Testis (tissue), 2 donors: Measurements from ENCODE around the gene FRAT2.

Experiments used
- POLR2A ChIP-seq: fragments of 450-650 bp; IDR thresholded peaks from one replicate; pipeline ENCODE4 v1.6.1; 2017; ENCODE audit warnings: antibody characterized with exemption, mild to moderate bottlenecking, moderate library complexity
- TF ChIP-seq, protein P1 (sequence below), 3 experiments: fragments of 450-650 bp in 2 of 3; fragments of 200-600 bp in 1 of 3; sonication (generic) in 1 of 3; IDR thresholded peaks; one replicate each; pipeline ENCODE4 v1.5.1; 2016 to 2019; ENCODE audit warnings: antibody characterized with exemption in 3 of 3, mild to moderate bottlenecking in 2 of 3, moderate library complexity in 1 of 3

DNA sequence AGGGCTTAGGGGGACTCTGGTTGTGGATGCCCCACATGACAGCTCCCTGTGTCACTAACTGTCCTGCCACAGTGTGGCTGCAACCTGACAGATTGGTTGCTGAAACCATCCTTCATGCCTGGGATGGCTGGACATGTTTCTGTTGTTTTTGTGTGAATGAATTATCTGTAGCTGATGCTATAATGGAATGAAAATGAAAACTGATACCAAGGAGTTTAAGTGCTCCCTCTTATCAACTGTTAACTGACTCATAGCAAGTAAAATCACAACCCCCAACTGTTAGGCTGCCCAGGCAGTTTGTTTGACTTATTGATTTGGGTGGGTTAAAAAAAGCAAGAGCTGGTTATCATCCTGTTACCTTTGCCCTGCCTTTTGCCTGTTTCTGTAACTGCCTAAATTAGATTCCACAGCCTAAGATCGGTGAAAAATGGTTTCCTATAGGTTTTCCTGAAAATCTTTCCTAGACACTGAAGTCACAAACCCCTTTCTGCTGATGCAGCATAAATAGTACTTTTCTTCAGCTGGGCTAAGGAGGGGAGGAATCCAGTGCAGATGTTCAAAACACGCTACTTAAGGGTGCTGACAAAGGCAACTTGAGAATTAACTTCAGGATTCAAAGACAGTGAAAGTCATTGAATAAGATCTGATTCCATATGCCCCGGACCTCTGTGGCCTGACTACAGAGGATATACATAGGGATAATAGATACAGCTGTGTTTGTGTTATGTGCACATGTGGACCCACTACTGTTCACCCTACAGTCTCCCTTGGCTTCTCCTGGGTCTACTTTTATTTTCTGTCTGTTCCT is 5.7 kb downstream of the FRAT2 start:
- TF ChIP-seq, protein P1, sequence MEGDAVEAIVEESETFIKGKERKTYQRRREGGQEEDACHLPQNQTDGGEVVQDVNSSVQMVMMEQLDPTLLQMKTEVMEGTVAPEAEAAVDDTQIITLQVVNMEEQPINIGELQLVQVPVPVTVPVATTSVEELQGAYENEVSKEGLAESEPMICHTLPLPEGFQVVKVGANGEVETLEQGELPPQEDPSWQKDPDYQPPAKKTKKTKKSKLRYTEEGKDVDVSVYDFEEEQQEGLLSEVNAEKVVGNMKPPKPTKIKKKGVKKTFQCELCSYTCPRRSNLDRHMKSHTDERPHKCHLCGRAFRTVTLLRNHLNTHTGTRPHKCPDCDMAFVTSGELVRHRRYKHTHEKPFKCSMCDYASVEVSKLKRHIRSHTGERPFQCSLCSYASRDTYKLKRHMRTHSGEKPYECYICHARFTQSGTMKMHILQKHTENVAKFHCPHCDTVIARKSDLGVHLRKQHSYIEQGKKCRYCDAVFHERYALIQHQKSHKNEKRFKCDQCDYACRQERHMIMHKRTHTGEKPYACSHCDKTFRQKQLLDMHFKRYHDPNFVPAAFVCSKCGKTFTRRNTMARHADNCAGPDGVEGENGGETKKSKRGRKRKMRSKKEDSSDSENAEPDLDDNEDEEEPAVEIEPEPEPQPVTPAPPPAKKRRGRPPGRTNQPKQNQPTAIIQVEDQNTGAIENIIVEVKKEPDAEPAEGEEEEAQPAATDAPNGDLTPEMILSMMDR (IDR thresholded peaks at IDR 0.05) = no peak
- no peak for TF ChIP-seq POLR2A
